Activated T-helper 2 cell treated with anti-CD3 and anti-CD28 coated beads, Interferon-gamma antibody, Interleukin-2, Interleukin-4, amounts not matched to agents 10 μg/mL and 5 μg/mL and 100 μg/mL, durations not matched to agents 14 hours and 24 hours and 36 hours (primary cell): ENCODE measurements around the gene STIL. TPM values are rescaled to one million over a fixed set of nuclear protein-coding genes. Genes with fewer than 3 reads are reported as not detected.
"Not testable (repeated sequence)": the region's sequence is repeated elsewhere in the genome, so short reads cannot be mapped to it uniquely, and the experiment has no call there.

Experiments used
- DNase-seq: peaks from one replicate; pipeline ENCODE4 v3.0.0; 2021; ENCODE audit warnings: low spot score
- H3K27ac Mint-ChIP-seq: one replicate; pipeline ENCODE4 v1.8.0; 2021; ENCODE audit warnings: mixed read lengths
- H3K27me3 Mint-ChIP-seq: one replicate; pipeline ENCODE4 v1.8.0; 2021; ENCODE audit warnings: low read depth, mixed read lengths
- H3K36me3 Mint-ChIP-seq: one replicate; pipeline ENCODE4 v1.8.0; 2021; ENCODE audit warnings: low read depth, mixed read lengths
- H3K4me1 Mint-ChIP-seq: one replicate; pipeline ENCODE4 v1.8.0; 2021; ENCODE audit warnings: low read depth, mixed read lengths
- H3K4me3 Mint-ChIP-seq: one replicate; pipeline ENCODE4 v1.8.0; 2021; ENCODE audit warnings: low read depth, mild to moderate bottlenecking, moderate library complexity, mixed read lengths
- H3K9me3 Mint-ChIP-seq: one replicate; pipeline ENCODE4 v1.8.0; 2021; ENCODE audit warnings: mixed read lengths
- intact Hi-C: fragments of 100-400 bp; cut with micrococcal nuclease; formaldehyde crosslinking; loops from one replicate; pipeline ENCODE4 v1.15.1; 2023
- total RNA-seq: library from RNA; stranded (reverse); gene quantifications from 2 replicates; pipeline ENCODE4 v1.2.3, GENCODE V29; 2022

The STIL gene
- 24.8 and 27.6 TPM in 2 replicates for total RNA-seq

DNA sequence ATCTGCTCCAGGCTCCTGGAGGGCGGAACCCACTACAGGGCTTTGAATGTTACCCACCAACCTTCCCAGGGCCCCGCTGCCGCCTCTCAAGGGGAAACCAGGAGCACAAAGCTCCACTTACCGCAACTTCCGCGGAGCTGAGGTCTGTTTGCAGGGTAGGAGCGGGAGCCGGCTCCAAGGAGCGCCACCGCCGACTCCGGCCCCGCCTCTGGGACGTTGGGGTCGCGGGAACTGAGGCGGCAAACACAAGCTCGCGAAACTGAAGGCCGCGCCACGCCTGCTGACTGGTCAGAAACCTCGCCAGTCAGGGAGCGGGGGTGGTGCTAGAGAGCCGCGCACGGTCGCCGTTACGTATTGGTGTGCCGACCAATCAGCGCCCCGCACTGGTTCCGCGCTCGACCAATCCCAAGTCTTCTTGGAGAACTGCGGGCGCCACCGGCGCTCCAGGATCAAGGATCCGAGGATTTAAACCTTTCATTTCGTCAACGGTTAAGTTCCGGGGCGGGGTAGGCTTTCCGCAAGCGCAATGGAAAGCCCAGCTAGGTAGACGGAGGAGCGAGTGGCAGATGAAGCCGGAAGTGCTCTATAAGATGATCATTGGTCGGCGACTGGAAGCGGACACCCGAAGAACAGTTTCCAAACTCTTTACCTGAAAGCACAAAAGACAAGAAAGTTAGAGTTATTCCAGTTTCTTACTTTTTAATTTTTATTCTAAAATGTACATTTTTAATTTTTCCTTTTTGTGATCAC, at the start of gene STIL:
Gene STIL, minus strand, starts transcription at position 233 of the 750 bp plus-strand sequence. CDS start 3,828 bp downstream, outside the sequence.
- H3K36me3 Mint-ChIP-seq, result peaks cover 28% of the 10 kb centered on the region
- intact Hi-C loops, result loop anchor here (1.0 kb wide), 3 partner anchors 20 to 123 kb away; no protein-coding TSS in a partner anchor
- H3K27ac Mint-ChIP-seq, result peak within 1 kb of the TSS; percentile 82
- no peaks in the 10 kb centered on the region for H3K27me3 Mint-ChIP-seq
- peak within 1 kb of the TSS; percentile 86 for H3K4me3 Mint-ChIP-seq
- peaks cover 17% of the 10 kb centered on the region for H3K4me1 Mint-ChIP-seq
- no peaks in the 10 kb centered on the region for H3K9me3 Mint-ChIP-seq
- peak; percentile 99 for DNase-seq

DNA sequence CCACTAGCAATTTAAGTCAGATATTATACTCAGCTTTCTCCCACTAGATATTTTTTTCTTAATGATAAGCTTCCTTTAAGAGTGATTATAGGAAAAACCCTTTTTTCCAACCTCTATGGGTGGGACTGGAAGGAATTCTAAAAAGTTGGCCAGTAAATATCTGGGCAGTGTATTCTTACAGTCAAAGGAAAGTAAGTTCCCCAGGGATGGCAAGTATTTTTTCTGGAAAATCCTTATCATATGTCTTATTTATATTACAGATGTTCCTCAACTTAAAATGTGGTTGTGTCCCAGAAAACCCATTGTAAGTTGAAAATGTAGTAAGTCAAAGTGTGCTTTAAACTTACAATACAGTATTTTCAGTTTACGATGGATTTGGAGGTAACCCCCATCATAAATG, 48.9 kb upstream of the STIL start:
- Mint-ChIP-seq H3K27me3 (no peaks in the 10 kb centered on the region), H3K36me3 (peaks cover 3% of the 10 kb centered on the region), H3K4me1 (peaks cover 2% of the 10 kb centered on the region), H3K9me3 (no peaks in the 10 kb centered on the region), H3K27ac (no peak overlapping the region), H3K4me3 (no peak overlapping the region)
- DNase-seq, result no peak
- intact Hi-C loops, result no loop called here

DNA sequence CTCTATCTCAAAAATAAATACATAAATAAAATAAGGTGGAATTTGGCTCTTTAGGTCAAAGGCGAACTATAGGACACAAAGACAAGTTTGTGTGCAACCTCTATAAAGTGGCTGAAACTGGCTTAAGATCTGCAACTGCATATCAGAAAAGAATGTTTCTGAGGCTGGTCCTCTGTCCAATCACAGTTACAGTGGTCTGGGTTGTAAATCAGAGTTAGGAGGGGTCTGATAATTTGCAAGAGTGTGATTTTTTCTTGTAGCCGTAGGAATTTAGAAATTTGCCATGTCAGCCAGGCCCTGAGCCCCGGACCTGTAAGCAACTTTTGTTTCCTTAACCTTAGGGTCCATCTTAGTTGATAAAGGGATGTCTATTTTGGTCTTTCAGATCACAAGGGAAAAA, 47.4 kb upstream of the STIL start:
- Mint-ChIP-seq H3K36me3 (peaks cover 3% of the 10 kb centered on the region), H3K27ac (no peak overlapping the region), H3K4me3 (no peak overlapping the region), H3K27me3 (no peaks in the 10 kb centered on the region), H3K4me1 (peaks cover 2% of the 10 kb centered on the region), H3K9me3 (no peaks in the 10 kb centered on the region)
- intact Hi-C loops, result no loop called here
- no peak for DNase-seq

DNA sequence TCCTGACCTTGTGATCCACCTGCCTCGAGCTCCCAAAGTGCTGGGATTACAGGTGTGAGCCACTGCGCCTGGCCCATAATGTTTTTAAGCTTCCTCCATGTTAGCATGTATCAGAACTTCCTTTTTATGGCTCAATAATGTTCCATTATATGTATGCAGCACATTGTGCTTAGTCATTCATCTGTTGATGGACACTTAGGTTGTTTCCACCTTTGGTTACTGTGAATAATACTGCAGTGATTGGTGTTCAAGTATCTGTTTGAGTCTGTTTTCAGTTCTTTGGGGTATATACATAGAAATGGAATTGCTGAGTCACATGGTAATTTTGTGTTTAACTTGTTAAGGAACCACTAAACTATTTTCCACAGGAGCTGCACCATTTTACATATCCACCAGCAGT, 37.4 kb upstream of the STIL start:
- no peak overlapping the region for H3K4me3 Mint-ChIP-seq
- DNase-seq, result no peak
- H3K9me3 Mint-ChIP-seq, result no peaks in the 10 kb centered on the region
- H3K27ac Mint-ChIP-seq, result peak overlapping the region; percentile 79
- H3K36me3 Mint-ChIP-seq, result peaks cover 26% of the 10 kb centered on the region
- peaks cover 14% of the 10 kb centered on the region for H3K4me1 Mint-ChIP-seq
- no peaks in the 10 kb centered on the region for H3K27me3 Mint-ChIP-seq
- intact Hi-C loops, result loop anchor here (1.0 kb wide), 1 partner anchor 62 kb away; no protein-coding TSS in a partner anchor

DNA sequence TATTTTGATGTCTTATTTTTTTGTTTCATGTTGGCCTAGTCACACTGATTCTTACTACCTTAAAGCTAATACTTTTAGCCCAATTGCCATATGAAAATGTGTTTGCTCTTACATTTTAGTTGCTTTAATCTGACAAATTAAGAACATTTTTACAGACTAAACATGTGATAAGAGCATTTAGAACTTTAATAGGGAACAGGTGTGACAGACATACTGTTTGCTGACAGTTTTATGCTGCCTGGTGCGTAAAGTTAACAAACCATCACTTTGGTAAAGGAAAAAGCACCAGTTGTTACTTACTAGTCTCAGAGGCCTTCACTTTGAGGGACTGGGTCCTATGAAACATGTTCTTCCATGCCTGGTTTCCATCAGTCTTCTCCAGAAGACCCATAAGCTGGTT, 34.3 kb upstream of the STIL start:
- H3K27me3 Mint-ChIP-seq, result no peaks in the 10 kb centered on the region
- H3K27ac Mint-ChIP-seq, result no peak overlapping the region
- H3K36me3 Mint-ChIP-seq, result peaks cover 35% of the 10 kb centered on the region
- DNase-seq, result no peak
- no peak overlapping the region for H3K4me3 Mint-ChIP-seq
- intact Hi-C loops, result no loop called here
- H3K4me1 Mint-ChIP-seq, result peaks cover 14% of the 10 kb centered on the region
- no peaks in the 10 kb centered on the region for H3K9me3 Mint-ChIP-seq

DNA sequence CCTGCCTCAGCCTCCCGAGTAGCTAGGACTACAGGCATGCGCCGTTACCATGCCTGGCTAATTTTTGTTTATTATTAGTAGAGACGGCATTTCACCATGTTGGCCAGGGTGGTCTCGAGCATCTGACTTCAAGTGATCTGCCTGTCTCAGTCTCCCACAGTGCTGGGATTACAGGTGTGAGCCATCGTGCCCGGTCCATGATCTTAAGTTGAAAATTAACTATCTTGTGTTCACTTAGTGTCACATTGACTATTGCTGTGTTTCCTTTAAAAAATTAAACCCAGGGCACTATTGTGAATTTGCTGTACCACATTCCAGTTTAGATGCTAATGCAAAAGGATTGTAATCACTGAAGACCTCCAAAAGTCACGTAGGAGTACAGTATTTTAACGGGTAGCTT, 33.8 kb upstream of the STIL start:
- intact Hi-C loops, result no loop called here
- DNase-seq, result no peak
- Mint-ChIP-seq H3K4me1 (peaks cover 14% of the 10 kb centered on the region), H3K4me3 (no peak overlapping the region), H3K9me3 (no peaks in the 10 kb centered on the region), H3K27ac (no peak overlapping the region), H3K27me3 (no peaks in the 10 kb centered on the region), H3K36me3 (peaks cover 35% of the 10 kb centered on the region)

DNA sequence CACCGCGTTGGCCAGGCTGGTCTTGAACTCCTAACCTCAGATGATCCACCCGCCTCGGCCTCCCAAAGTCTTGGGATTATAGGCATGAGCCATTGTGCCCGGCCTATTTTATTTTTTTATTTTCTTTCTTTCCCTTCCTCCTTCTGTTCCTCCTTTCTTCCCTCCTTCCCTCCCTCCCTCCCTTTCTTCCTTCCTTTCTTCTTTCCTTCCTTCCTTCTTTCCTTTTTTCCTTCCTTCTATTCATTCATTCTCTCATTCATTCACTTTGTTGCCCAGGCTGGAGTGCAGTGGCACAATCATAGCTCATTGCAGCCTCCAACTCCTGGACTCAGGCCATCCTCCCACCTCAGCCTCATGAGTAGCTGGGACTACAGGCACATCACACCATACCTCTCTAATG, 33.0 kb upstream of the STIL start:
- DNase-seq, H3K9me3 Mint-ChIP-seq, H3K27ac Mint-ChIP-seq, H3K4me3 Mint-ChIP-seq, intact Hi-C loops, H3K27me3 Mint-ChIP-seq: not testable (repeated sequence)
- H3K36me3 Mint-ChIP-seq, result peaks cover 35% of the 10 kb centered on the region
- H3K4me1 Mint-ChIP-seq, result peaks cover 11% of the 10 kb centered on the region

DNA sequence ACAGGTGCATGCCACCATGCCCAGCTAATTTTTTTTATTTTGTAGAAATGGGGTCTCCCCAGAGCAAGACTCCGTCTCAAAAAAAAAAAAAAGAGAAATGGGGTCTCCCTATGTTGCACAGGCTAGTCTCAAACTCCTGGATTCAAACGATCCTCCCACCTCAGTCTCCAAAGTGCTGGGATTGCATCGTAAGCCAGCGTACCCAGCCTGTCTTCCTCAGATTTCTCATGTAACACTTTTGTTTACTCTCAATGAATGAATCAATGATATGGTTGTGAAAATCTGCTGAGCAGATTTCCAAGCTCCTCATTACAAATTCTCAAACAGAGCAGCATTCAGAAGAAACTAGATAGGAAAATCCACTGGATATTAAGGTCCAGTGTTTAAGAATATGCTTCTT, 26.3 kb upstream of the STIL start:
- H3K27ac Mint-ChIP-seq, result no peak overlapping the region

DNA sequence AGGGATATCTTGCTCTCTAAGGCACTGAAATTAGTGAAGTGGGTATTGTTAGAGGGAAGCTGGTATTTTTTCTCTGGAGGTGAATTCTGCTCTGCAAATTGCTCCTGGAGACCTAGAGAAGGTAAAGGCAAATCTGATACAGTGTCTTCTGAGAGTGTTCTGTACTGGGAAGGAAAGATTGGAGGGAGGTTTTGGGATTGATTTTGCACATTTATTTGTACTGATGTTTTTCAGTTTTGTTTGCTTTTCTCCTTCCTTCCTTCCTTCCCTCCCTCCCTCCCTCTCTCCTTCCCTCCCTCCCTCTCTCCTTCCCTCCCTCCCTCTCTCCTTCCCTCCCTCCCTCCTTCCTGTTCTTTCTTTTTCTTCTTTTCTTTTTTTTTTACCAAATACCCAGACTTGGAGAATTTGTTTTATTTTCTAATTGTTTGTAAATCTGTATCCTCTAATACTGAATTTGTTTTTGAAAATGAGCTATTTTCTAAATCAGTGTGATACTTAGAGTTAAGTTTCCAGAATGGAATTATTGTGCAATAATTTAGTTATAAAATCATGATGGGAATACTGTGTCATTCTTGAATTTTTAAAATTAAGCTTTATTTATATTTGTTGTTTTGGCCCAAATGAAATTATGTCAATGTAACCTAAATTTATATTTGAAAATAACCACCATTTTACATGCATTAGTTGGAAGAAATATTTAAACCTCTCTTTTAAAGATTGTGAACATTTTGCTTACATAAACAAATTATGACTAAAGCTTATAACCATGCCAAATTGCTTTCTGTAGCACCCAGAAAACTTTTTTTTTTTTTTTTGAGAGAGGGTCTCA, 24.5 kb upstream of the STIL start:
- Mint-ChIP-seq H3K27ac (no peak overlapping the region), H3K36me3 (peaks cover 26% of the 10 kb centered on the region), H3K27me3 (no peaks in the 10 kb centered on the region), H3K4me3 (no peak overlapping the region), H3K9me3 (no peaks in the 10 kb centered on the region), H3K4me1 (peaks cover 15% of the 10 kb centered on the region)
- intact Hi-C loops, result no loop called here
- DNase-seq, result no peak

More for the DNA sequence above, 26.3 kb upstream of the STIL start:
- Mint-ChIP-seq H3K4me1 (peaks cover 10% of the 10 kb centered on the region), H3K4me3 (no peak overlapping the region), H3K27me3 (no peaks in the 10 kb centered on the region), H3K36me3 (peaks cover 22% of the 10 kb centered on the region), H3K9me3 (no peaks in the 10 kb centered on the region)
- intact Hi-C loops, result no loop called here
- no peak for DNase-seq

DNA sequence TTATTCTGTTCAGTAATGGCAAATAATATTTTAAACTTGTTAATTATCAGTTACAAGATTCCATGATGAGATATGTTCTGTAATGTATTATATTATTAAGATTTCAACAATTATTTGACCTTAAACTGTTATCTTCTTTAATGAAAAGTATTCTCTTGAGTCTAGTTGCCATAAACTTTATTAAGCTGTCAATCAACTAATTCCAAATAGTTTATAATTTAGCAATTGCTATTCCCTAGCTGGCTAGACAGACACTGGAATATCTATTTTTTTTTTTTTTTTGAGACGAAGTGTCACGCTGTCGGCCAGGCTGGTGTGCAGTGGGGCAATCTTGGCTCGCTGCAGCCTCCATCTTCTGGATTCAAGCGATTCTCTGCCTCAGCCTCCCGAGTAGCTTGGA, 23.4 kb upstream of the STIL start:
- H3K36me3 Mint-ChIP-seq, result peaks cover 24% of the 10 kb centered on the region
- no peaks in the 10 kb centered on the region for H3K27me3 Mint-ChIP-seq
- no peak for DNase-seq
- no peaks in the 10 kb centered on the region for H3K9me3 Mint-ChIP-seq
- peaks cover 15% of the 10 kb centered on the region for H3K4me1 Mint-ChIP-seq
- H3K4me3 Mint-ChIP-seq, result no peak overlapping the region
- intact Hi-C loops, result no loop called here
- no peak overlapping the region for H3K27ac Mint-ChIP-seq

DNA sequence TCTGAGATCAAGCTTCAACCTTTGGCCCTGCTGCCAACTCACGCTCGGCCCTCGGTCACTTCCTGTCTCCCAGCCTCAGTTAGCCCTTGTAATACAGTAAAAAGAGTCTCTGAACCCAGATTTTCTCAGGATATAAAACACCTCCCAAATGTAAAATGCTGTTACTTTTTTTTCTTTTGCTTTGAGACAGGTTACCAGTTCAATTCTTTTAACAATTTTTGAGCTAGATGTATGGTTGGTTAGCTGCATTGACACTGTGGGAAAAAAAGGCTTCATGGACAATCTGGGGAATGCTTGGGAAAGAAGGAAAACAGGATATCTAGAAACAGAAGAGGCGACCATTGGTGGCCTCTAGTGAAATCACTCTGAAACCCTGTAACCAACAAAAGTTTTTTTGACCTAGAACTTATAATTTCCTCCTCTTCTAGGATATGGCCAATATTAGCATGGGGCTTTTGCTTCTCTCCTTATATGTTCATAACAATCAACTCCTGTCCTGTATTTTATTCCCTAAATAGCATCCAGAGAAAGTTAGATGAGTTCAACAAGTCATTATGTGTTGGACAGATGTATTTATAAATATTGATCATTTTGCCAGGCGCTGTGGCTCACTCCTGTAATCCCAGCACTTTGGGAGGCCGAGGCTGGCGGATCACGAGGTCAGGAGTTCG, 21.0 kb upstream of the STIL start:
- H3K4me3 Mint-ChIP-seq, result peak overlapping the region; percentile 95
- no peaks in the 10 kb centered on the region for H3K27me3 Mint-ChIP-seq
- no peak for DNase-seq
- intact Hi-C loops, result loop anchor here (1.0 kb wide), 3 partner anchors 21 to 102 kb away; partner anchors contain the start of gene STIL
- H3K27ac Mint-ChIP-seq, result peak overlapping the region; percentile 98
- peaks cover 13% of the 10 kb centered on the region for H3K36me3 Mint-ChIP-seq
- H3K9me3 Mint-ChIP-seq, result no peaks in the 10 kb centered on the region
- peaks cover 11% of the 10 kb centered on the region for H3K4me1 Mint-ChIP-seq

DNA sequence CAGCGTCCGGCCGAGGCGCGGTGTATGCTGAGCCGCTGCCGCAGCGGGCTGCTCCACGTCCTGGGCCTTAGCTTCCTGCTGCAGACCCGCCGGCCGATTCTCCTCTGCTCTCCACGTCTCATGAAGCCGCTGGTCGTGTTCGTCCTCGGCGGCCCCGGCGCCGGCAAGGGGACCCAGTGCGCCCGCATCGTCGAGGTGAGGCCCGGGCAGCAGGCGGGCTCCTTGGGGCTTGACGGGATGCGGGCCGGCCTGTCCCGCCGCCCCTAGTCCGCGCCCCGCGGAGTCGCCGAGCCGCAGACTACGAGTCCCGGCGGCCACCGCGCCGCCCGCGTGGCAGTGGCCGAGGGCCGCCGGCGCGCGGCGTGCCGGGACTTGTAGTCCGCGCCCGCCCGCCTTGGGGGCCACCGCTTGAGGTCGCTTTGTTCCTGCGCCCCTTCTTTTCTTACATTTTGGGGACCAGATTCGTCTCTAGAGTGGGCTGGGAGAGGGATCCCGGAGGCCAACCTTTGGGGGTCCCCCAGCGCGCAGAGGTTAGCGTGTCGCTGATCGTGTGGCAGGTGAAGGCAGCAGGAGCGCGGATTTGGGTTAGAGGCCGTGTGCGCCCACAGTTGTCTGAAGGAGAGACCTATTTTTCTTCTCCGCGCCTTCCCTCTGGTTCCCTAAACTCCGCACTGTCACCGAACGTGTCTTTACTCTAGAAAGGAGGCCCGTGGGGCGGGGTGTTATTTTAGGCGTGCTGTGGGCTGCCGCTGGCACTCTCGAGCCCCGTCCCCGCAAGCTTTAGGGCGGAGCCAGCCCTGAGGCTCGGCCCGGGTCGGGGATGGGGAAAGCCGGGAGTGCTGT, 20.2 kb upstream of the STIL start:
- intact Hi-C loops, result loop anchor here (1.0 kb wide), 3 partner anchors 20 to 103 kb away; partner anchors contain the start of gene STIL
- peak overlapping the region; percentile 95 for H3K4me3 Mint-ChIP-seq
- H3K9me3 Mint-ChIP-seq, result no peaks in the 10 kb centered on the region
- DNase-seq, result peak; percentile 75
- H3K4me1 Mint-ChIP-seq, result peaks cover 11% of the 10 kb centered on the region
- peaks cover 13% of the 10 kb centered on the region for H3K36me3 Mint-ChIP-seq
- H3K27me3 Mint-ChIP-seq, result no peaks in the 10 kb centered on the region
- H3K27ac Mint-ChIP-seq, result peak overlapping the region; percentile 98
